GM12891 (cell line): ENCODE results near the gene CTDSPL.

Source experiments
- POLR2A ChIP-seq: IDR thresholded peaks from 2 replicates; pipeline ENCODE4 v1.6.1; 2011; ENCODE audit warnings: low read depth, low read length, control low read depth
- POLR2AphosphoS5 ChIP-seq: IDR thresholded peaks from 2 replicates; pipeline ENCODE4 v1.6.1; 2011; ENCODE audit warnings: low read depth, low read length, control low read depth
- TAF1 ChIP-seq: IDR thresholded peaks from 2 replicates; pipeline ENCODE4 v1.6.1; 2011; ENCODE audit warnings: low read depth, low read length, control low read depth

DNA sequence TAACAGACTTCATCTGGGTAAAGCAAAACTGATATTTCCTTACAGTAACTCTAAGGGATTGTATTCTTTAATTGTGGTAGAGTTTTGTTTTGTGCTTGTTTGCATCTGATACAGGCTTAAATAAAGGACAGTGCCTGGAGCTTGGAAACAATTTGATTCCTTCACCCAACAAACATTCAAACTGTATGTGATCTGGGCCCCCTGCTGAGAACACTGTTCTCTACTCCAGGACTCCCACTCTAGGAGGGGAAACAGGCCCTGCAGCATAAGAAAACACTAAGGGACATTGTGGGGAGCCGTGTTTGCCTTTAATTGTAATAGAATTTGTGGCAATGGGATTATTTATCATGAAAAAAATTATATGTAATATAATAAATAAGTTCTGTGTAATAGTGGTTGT lies 56.9 kb downstream of the CTDSPL start:
- TF ChIP-seq POLR2AphosphoS5 (no peak), POLR2A (no peak), TAF1 (no peak)
